K562 (cell line): ENCODE data around the gene PHKB. TPM values are rescaled to one million over a fixed set of nuclear protein-coding genes. Genes with fewer than 3 reads are reported as not detected.

Experiments
- CBFB ChIP-seq: sonication (generic); formaldehyde crosslinking; IDR thresholded peaks from 2 replicates; pipeline ENCODE4 v1.4.0; 2020; ENCODE audit warnings: mild to moderate bottlenecking, missing genetic modification reagents
- COPS2 ChIP-seq: fragments of 450-650 bp; conservative IDR thresholded peaks from 2 replicates; pipeline ENCODE4 v1.6.1; 2016; ENCODE audit warnings: mild to moderate bottlenecking, moderate library complexity
- CUX1 ChIP-seq: fragments of 200-800 bp; sonication (Bioruptor generic); IDR thresholded peaks from 2 replicates; pipeline ENCODE4 v1.6.1; 2016; ENCODE audit warnings: missing genetic modification characterization, missing compliant biosample characterization
- ELK1 ChIP-seq: sonication (generic); formaldehyde crosslinking; IDR thresholded peaks from 2 replicates; pipeline ENCODE4 v1.8.1; 2022; ENCODE audit warnings: missing genetic modification reagents
- ELK3 ChIP-seq: fragments of 450-650 bp; formaldehyde crosslinking; IDR thresholded peaks from 2 replicates; pipeline ENCODE4 v1.4.0; 2020; ENCODE audit warnings: mild to moderate bottlenecking
- GTF2F1 ChIP-seq: IDR thresholded peaks from 2 replicates; pipeline ENCODE4 v1.6.1; 2011; ENCODE audit warnings: low read depth, low read length, improper control_type of control experiment
- KDM1A ChIP-seq, 2 experiments: fragments of 450-650 bp; IDR thresholded peaks; 2 replicates each; pipeline ENCODE4 v1.6.1; 2016; ENCODE audit warnings: mild to moderate bottlenecking in 2 of 2
- MEF2D ChIP-seq: conservative IDR thresholded peaks from 2 replicates; pipeline ENCODE4 v1.6.1; 2016; ENCODE audit warnings: low read depth, missing genetic modification characterization, missing compliant biosample characterization
- MXI1 ChIP-seq: IDR thresholded peaks from 2 replicates; pipeline ENCODE4 v1.6.1; 2011; ENCODE audit warnings: low read depth, mild to moderate bottlenecking, improper control_type of control experiment, low read length
- NR3C1 ChIP-seq: sonication (generic); formaldehyde crosslinking; IDR thresholded peaks from 2 replicates; pipeline ENCODE4 v1.8.1; 2022; ENCODE audit warnings: missing genetic modification reagents
- RNF219 ChIP-seq: fragments of 250-450 bp; sonication (Bioruptor Pico); IDR thresholded peaks from 2 replicates; pipeline ENCODE4 v1.5.0; 2022; ENCODE audit warnings: mild to moderate bottlenecking
- SLC30A9 ChIP-seq: fragments of 250-450 bp; sonication (Bioruptor Pico); IDR thresholded peaks from 2 replicates; pipeline ENCODE4 v1.8.0; 2022; ENCODE audit warnings: mild to moderate bottlenecking, moderate library complexity
- WHSC1 ChIP-seq: IDR thresholded peaks from one replicate; pipeline ENCODE4 v1.6.1; 2012; ENCODE audit warnings: low read length, control low read depth, inconsistent platforms
- ZKSCAN1 ChIP-seq: fragments of 150-350 bp; IDR thresholded peaks from 2 replicates; pipeline ENCODE4 v1.6.1; 2016; ENCODE audit warnings: low read depth, low read length
- ZNF217 ChIP-seq: sonication (generic); formaldehyde crosslinking; IDR thresholded peaks from 2 replicates; pipeline ENCODE4 v1.8.0; 2022; ENCODE audit warnings: mild to moderate bottlenecking, missing genetic modification reagents
- ZNF277 ChIP-seq: fragments of 250-450 bp; sonication (Bioruptor Pico); IDR thresholded peaks from 2 replicates; pipeline ENCODE4 v1.8.0; 2022; ENCODE audit warnings: inconsistent platforms, mild to moderate bottlenecking, moderate library complexity, borderline replicate concordance
- ZNF655 ChIP-seq: fragments of 250-450 bp; sonication (Bioruptor Pico); IDR thresholded peaks from 2 replicates; pipeline ENCODE4 v1.5.0; 2021
- polyA plus RNA-seq, 8 experiments: library from polyadenylated mRNA; depleted of rRNA in 4 of 8; stranded (reverse) in 5 of 8; unstranded in 3 of 8; fragments of >200 nt; fragmentation: Nextera tagmentation in 2 of 8; fragmentation: Illumina TruSeq in 1 of 8; extraction: Ambion mirVana in 2 of 8; extraction: Trizol in 1 of 8; gene quantifications; 2 replicates each; pipeline versions ENCODE4 v1.2.1 to v1.2.3, GENCODE V29; 2011 to 2014; ENCODE audit warnings: inconsistent platforms in 1 of 8, missing spikeins in 1 of 8
- total RNA-seq, 7 experiments: library from RNA; depleted of rRNA in 6 of 7; stranded (reverse); fragments of >200 nt in 6 of 7; fragmentation: Illumina TruSeq in 2 of 7; extraction: Trizol in 2 of 7; gene quantifications; 2 replicates each; pipeline versions ENCODE4 v1.2.1 to v1.2.3, GENCODE V29; 2011 to 2021; ENCODE audit warnings: low replicate concordance in 1 of 7

Gene PHKB
- total and polyA plus RNA-seq, 9 of the 15 experiments (the other 6 are each of a cell fraction or from before 2014, with no cell fraction given) = 24.7 to 92.3 (median 67.0) TPM

- TF ChIP-seq RNF219 (CRISPR knock-in tag) (no peak), GTF2F1 (no peak), NR3C1 (CRISPR knock-in tag) (no peak), ELK3 (CRISPR knock-in tag) (no peak), ELK1 (no peak), WHSC1 (no peak), KDM1A (IDR thresholded peaks at IDR 0.05) (peak; percentile 33 to 78; a peak in 2 of 4 replicates), ZNF655 (CRISPR knock-in tag) (no peak), SLC30A9 (CRISPR knock-in tag) (no peak), MXI1 (no peak), ZNF217 (CRISPR knock-in tag) (no peak), COPS2 (no peak), MEF2D (tag) (no peak), CUX1 (peak; percentile 55; the same call in 1 of the 2 replicates), ZKSCAN1 (no peak), CBFB (CRISPR knock-in tag) (no peak), ZNF277 (no peak)
Observed at GRCh38 chr16:47625115-47625567, 164.0 kb downstream of the PHKB start (continued).
